C4-2B (cell line): ENCODE measurements around the gene CADPS2.

ENCODE experiments used
- ZFX ChIP-seq: fragments of 450-650 bp; IDR thresholded peaks from 2 replicates; pipeline ENCODE4 v1.6.1; 2017
- TF ChIP-seq, protein P1 (sequence below): fragments of 450-650 bp; conservative IDR thresholded peaks from 2 replicates; pipeline ENCODE4 v1.5.1; 2017; ENCODE audit warnings: mild to moderate bottlenecking

DNA sequence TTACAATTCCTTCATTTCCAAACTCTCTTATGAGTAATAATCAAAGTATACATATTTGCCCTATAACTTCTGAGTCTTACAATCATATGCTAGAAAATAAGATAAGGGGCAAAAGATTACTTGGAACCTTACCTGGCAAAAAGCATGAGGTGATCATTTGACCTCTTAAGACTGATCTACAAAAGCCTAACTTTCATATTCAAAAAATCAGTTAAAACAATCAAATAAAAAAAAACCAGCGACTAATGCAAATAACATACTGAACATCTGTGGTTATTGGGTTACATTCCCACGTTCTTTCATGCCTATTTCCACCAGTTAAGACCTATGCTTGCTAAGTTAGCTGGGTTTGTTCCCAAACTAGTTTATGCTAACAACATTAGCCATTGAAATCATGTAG is 375.0 kb downstream of the CADPS2 start:
- TF ChIP-seq, protein P1, sequence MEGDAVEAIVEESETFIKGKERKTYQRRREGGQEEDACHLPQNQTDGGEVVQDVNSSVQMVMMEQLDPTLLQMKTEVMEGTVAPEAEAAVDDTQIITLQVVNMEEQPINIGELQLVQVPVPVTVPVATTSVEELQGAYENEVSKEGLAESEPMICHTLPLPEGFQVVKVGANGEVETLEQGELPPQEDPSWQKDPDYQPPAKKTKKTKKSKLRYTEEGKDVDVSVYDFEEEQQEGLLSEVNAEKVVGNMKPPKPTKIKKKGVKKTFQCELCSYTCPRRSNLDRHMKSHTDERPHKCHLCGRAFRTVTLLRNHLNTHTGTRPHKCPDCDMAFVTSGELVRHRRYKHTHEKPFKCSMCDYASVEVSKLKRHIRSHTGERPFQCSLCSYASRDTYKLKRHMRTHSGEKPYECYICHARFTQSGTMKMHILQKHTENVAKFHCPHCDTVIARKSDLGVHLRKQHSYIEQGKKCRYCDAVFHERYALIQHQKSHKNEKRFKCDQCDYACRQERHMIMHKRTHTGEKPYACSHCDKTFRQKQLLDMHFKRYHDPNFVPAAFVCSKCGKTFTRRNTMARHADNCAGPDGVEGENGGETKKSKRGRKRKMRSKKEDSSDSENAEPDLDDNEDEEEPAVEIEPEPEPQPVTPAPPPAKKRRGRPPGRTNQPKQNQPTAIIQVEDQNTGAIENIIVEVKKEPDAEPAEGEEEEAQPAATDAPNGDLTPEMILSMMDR, result no peak
- no peak for TF ChIP-seq ZFX
